Activated CD8-positive, alpha-beta memory T cell treated with anti-CD3 and anti-CD28 coated beads, Interleukin-2, amount 10 ng/mL, durations not matched to agents 7 days and 5 days (primary cell): Measurements from ENCODE around the gene PCDHGA7. TPM values are rescaled to one million over a fixed set of nuclear protein-coding genes. Genes with fewer than 3 reads are reported as not detected.
"Not testable (repeated sequence)": the region's sequence is repeated elsewhere in the genome, so short reads cannot be mapped to it uniquely, and the experiment has no call there.

Experiments used
- ATAC-seq: fragments of 150-1000 bp; cut with Tn5 transposase; one replicate; pipeline ENCODE4 v1.10.0; 2021; ENCODE audit warnings: moderate library complexity
- CTCF ChIA-PET: fragments of 350-600 bp; sonication (Branson Sonifier 250); formaldehyde crosslinking; loops from one replicate; lab custom pipeline; 2021; ENCODE audit warnings: antibody characterized with exemption; lab: Charles Lee
- DNase-seq: peaks from one replicate; pipeline ENCODE4 v3.0.0-alpha.2; 2020
- H3K27ac Mint-ChIP-seq: one replicate; pipeline ENCODE4 v1.8.0; 2021; ENCODE audit warnings: mild to moderate bottlenecking, mixed read lengths
- H3K27me3 Mint-ChIP-seq: one replicate; pipeline ENCODE4 v1.8.0; 2021; ENCODE audit warnings: mixed read lengths
- H3K36me3 Mint-ChIP-seq: one replicate; pipeline ENCODE4 v1.8.0; 2021; ENCODE audit warnings: mild to moderate bottlenecking, mixed read lengths
- H3K4me1 Mint-ChIP-seq: one replicate; pipeline ENCODE4 v1.8.0; 2021; ENCODE audit warnings: mixed read lengths
- H3K4me3 Mint-ChIP-seq: one replicate; pipeline ENCODE4 v1.8.0; 2021; ENCODE audit warnings: mild to moderate bottlenecking, moderate library complexity, mixed read lengths
- H3K9me3 Mint-ChIP-seq: one replicate; pipeline ENCODE4 v1.8.0; 2022; ENCODE audit warnings: low read depth, mixed read lengths
- total RNA-seq, 2 experiments: library from RNA; stranded (reverse); gene quantifications; one replicate each; pipeline ENCODE4 v1.2.3, GENCODE V29; 2021

Gene PCDHGA7
- under 1 TPM in 1 of 2 experiments, not detected in 1; 0.07 TPM for total RNA-seq

DNA sequence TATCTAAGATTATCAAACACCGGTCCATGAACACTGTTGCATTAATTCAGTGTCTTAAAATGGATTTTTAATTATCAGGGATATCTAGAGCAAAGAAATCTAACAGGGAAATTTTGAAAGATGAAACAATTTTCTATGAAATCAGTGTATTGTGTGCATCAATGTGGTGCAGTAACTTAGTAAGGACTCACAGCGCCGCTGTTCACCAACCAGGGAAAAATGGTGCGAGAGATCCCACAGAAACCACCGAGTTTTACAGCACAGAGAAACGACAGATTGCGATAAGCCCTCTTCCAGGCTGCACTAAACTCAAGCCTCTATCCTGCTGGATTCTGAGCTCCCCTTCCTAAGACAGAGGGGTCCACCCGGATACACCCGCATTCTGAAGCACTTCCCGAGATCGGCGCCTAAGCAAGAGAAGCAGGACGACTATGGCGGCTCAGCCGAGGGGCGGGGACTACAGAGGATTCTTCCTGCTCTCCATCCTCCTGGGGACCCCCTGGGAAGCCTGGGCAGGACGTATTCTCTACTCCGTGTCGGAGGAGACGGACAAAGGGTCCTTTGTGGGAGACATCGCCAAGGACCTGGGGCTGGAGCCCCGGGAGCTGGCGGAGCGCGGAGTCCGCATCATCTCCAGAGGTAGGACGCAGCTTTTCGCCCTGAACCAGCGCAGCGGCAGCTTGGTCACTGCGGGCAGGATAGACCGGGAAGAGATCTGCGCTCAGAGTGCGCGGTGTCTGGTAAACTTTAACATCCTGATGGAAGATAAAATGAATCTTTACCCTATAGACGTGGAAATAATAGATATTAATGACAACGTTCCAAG, at the start of gene PCDHGA7:
Gene PCDHGA7 (plus strand): TSS at position 274 of the 826 bp plus-strand sequence. CDS start 158 bp downstream, at position 432.
- Mint-ChIP-seq H3K4me1 (no peaks in the 10 kb centered on the region), H3K4me3 (no peak within 1 kb of the TSS), H3K27me3 (peaks cover 57% of the 10 kb centered on the region), H3K27ac (peak within 1 kb of the TSS; percentile 28), H3K36me3 (peaks cover 2% of the 10 kb centered on the region), H3K9me3 (peaks cover 7% of the 10 kb centered on the region)
- CTCF ChIA-PET, result interaction anchor here (0.9 kb wide), 1 partner anchor 13 kb away, joined by 3 read pairs; no protein-coding TSS in a partner anchor
- DNase-seq (no peak), ATAC-seq (no peak)

DNA sequence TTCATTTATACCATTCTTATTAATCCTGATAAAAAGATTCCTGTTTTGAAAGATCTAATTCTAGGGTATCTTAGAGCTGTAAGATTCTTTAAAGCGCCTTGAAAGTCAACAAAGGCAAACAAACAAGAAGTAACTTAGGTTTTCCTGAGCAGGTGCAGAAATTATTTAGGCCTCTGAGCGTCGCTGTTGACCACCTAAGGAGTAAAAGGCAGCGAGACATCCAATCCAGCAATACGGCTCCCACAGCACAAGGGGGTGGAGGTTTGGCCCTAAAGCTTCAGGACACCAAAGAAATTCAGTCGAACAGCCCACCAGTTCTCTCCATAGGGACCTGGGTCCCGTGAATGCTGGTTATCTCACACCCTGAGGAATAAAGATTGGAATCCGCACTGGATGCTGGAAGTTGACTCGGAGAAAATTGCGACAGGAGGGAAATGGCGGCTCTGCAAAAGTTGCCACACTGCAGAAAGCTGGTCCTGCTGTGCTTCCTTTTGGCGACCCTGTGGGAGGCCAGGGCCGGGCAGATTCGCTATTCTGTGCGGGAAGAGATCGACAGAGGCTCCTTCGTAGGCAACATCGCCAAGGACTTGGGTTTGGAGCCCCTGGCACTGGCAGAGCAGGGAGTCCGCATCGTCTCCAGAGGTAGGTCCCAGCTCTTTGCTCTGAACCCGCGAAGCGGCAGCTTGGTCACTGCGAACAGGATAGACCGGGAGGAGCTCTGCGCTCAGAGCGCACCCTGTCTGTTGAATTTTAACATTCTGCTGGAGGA, 43.8 kb upstream of the PCDHGA7 start, which contains the start of gene PCDHGA2:
Gene PCDHGA2 (plus strand): TSS at position 223 of the 769 bp plus-strand sequence.
- peaks cover 54% of the 10 kb centered on the region for H3K27me3 Mint-ChIP-seq
- ATAC-seq (no peak), DNase-seq (no peak)
- no peak within 1 kb of the TSS for H3K27ac Mint-ChIP-seq
- H3K4me1 Mint-ChIP-seq, result no peaks in the 10 kb centered on the region
- H3K4me3 Mint-ChIP-seq, result no peak within 1 kb of the TSS
- H3K9me3 Mint-ChIP-seq, result peaks cover 14% of the 10 kb centered on the region
- peaks cover 3% of the 10 kb centered on the region for H3K36me3 Mint-ChIP-seq
- CTCF ChIA-PET, result interaction anchor here (1.3 to 1.4 kb wide), 2 partner anchors 9 kb away, joined by 4 to 6 read pairs; partner anchors contain the start of gene PCDHGA1

DNA sequence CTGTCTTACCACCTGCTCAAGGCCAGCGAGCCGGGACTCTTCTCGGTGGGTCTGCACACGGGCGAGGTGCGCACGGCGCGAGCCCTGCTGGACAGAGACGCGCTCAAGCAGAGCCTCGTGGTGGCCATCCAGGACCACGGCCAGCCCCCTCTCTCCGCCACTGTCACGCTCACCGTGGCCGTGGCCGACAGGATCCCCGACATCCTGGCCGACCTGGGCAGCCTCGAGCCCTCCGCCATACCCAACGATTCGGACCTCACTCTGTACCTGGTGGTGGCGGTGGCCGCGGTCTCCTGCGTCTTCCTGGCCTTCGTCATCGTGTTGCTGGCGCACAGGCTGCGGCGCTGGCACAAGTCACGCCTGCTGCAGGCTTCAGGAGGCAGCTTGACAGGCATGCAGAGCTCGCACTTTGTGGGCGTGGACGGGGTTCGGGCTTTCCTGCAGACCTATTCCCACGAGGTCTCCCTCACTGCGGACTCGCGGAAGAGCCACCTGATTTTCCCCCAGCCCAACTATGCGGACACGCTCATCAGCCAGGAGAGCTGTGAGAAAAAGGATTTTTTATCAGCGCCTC, 41.7 kb upstream of the PCDHGA7 start:
- peaks cover 44% of the 10 kb centered on the region for H3K27me3 Mint-ChIP-seq
- H3K4me1 Mint-ChIP-seq, ATAC-seq, H3K9me3 Mint-ChIP-seq, H3K36me3 Mint-ChIP-seq, DNase-seq, H3K4me3 Mint-ChIP-seq, H3K27ac Mint-ChIP-seq: not testable (repeated sequence)
- CTCF ChIA-PET, result interaction anchor here (1.0 kb wide), 1 partner anchor 20 kb away, joined by 3 read pairs; the partner anchor contains the start of gene TAF7

DNA sequence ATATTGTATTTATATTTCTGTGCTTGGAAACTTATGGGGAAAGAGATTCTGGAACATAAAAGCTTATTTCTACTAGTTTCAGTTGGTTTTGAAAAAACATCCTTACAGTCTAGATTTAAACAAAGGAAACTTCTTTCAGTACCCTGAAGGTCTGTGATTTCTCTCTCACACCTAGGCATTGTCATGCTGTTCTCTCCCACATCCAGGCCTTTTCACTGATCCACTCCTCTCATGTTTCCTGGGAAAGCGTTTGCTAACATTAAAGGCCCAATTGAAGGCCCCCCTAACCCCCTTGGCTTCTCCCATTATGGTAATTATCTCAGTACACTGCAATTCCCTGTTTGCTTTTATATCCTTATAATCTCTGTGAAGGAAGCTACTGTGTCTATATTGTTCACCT, 39.8 kb upstream of the PCDHGA7 start:
- DNase-seq (no peak), ATAC-seq (no peak)
- no peaks in the 10 kb centered on the region for H3K4me1 Mint-ChIP-seq
- peaks cover 15% of the 10 kb centered on the region for H3K9me3 Mint-ChIP-seq
- H3K27me3 Mint-ChIP-seq, result peaks cover 35% of the 10 kb centered on the region
- no peak overlapping the region for H3K27ac Mint-ChIP-seq
- peaks cover 8% of the 10 kb centered on the region for H3K36me3 Mint-ChIP-seq
- no peak overlapping the region for H3K4me3 Mint-ChIP-seq
- CTCF ChIA-PET, result interaction anchor here (1.3 kb wide), 1 partner anchor 55 kb away, joined by 3 read pairs; the partner anchor contains the start of gene PCDHGB5

DNA sequence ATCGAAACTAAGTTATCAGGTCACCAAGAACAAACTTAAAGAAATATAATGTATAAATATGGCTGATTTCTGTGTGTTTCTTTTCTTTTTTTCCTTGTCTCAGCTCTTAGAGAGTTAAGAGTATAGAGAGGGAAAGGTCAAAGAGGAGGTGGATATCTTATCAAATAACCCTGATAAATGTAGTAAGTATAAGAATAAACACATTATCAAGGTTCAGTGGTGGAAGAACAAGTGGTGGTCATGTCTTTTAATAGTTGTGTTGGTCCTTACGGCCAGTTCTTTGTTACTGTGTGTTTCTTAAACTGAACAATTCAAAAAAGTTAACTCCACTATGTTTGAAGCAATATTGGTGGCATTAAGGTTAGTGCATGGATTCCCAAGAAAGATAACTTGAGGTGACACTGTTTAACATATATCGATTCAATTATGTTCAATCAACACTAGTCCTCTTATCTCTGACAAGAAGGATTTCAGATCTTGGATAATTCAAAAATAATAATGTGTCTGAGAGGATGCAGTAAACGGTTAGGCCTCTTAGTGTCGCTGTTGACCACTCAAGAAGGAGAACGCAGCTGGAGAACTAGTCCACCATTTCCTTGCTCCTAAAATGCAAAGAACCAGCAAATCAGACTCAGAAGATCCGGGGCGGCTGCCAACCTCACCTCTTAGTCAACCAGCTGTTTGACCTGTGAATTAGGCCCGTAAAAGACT, 39.1 kb upstream of the PCDHGA7 start, which contains the start of gene PCDHGA3:
Gene PCDHGA3 (plus strand): TSS at position 588 of the 711 bp plus-strand sequence. CDS start 205 bp downstream, outside the sequence.
- no peaks in the 10 kb centered on the region for H3K4me1 Mint-ChIP-seq
- no peak for ATAC-seq
- peak within 1 kb of the TSS; percentile 61 for H3K4me3 Mint-ChIP-seq
- peaks cover 8% of the 10 kb centered on the region for H3K36me3 Mint-ChIP-seq
- H3K27me3 Mint-ChIP-seq, result peaks cover 29% of the 10 kb centered on the region
- no peak for DNase-seq
- CTCF ChIA-PET, result interaction anchor here (1.0 to 2.2 kb wide), 9 partner anchors 12 to 182 kb away, joined by 3 to 6 read pairs (median 3); partner anchors contain the start of genes PCDHGA4 and PCDHGB5
- no peak within 1 kb of the TSS for H3K27ac Mint-ChIP-seq
- peaks cover 11% of the 10 kb centered on the region for H3K9me3 Mint-ChIP-seq

DNA sequence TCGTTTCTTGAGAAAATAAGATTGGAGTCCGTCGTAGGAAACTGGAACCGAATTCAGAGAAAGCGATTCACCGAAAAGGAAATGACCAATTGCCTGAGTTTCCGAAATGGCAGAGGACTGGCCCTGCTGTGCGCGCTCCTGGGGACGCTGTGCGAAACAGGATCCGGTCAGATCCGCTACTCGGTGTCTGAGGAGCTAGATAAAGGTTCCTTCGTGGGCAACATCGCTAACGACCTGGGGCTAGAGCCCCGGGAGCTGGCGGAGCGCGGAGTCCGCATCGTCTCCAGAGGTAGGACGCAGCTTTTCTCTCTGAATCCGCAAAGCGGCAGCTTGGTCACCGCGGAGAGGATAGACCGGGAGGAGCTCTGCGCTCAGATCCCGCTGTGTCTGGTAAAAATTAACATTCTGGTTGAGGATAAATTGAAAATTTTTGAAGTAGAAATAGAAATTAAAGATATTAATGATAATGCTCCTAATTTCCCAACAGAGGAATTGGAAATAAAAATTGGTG, 38.5 kb upstream of the PCDHGA7 start:
- Mint-ChIP-seq H3K4me3 (peak overlapping the region; percentile 61), H3K27me3 (peaks cover 23% of the 10 kb centered on the region), H3K36me3 (peaks cover 6% of the 10 kb centered on the region), H3K27ac (no peak overlapping the region), H3K4me1 (no peaks in the 10 kb centered on the region), H3K9me3 (peaks cover 11% of the 10 kb centered on the region)
- CTCF ChIA-PET, result interaction anchor here (1.0 to 2.2 kb wide), 11 partner anchors 9 to 181 kb away, joined by 3 to 6 read pairs (median 3); partner anchors contain the start of genes PCDHGA4, PCDHGB5 and PCDHGB6
- DNase-seq (no peak), ATAC-seq (no peak)

DNA sequence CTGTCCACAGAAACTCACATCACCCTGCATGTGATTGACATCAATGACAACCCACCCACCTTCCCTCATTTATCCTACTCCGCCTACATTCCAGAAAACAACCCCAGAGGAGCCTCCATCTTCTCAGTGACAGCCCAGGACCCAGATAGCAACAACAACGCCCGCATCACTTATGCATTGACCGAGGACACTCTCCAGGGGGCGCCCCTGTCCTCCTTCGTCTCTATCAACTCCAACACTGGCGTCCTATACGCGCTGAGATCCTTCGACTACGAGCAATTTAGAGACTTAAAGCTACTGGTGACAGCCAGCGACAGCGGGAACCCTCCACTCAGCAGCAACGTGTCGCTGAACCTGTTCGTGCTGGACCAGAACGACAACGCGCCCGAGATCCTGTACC, 37.2 kb upstream of the PCDHGA7 start:
- Mint-ChIP-seq H3K4me3 (no peak overlapping the region), H3K36me3 (peaks cover 6% of the 10 kb centered on the region), H3K4me1 (no peaks in the 10 kb centered on the region), H3K27ac (no peak overlapping the region), H3K9me3 (peaks cover 11% of the 10 kb centered on the region), H3K27me3 (peaks cover 18% of the 10 kb centered on the region)
- ATAC-seq (no peak), DNase-seq (no peak)
- CTCF ChIA-PET, result interaction anchor here (2.2 kb wide), 1 partner anchor 26 kb away, joined by 6 read pairs; no protein-coding TSS in a partner anchor

DNA sequence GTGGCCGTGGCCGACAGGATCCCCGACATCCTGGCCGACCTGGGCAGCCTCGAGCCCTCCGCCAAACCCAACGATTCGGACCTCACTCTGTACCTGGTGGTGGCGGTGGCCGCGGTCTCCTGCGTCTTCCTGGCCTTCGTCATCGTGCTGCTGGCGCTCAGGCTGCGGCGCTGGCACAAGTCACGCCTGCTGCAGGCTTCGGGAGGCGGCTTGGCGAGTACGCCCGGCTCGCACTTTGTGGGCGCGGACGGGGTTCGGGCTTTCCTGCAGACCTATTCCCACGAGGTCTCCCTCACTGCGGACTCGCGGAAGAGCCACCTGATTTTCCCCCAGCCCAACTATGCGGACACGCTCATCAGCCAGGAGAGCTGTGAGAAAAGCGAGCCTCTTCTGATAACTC, 36.5 kb upstream of the PCDHGA7 start:
- H3K4me3 Mint-ChIP-seq, H3K27ac Mint-ChIP-seq, H3K36me3 Mint-ChIP-seq, H3K4me1 Mint-ChIP-seq, CTCF ChIA-PET, DNase-seq, ATAC-seq: not testable (repeated sequence)
- Mint-ChIP-seq H3K27me3 (peaks cover 24% of the 10 kb centered on the region), H3K9me3 (peaks cover 11% of the 10 kb centered on the region)

DNA sequence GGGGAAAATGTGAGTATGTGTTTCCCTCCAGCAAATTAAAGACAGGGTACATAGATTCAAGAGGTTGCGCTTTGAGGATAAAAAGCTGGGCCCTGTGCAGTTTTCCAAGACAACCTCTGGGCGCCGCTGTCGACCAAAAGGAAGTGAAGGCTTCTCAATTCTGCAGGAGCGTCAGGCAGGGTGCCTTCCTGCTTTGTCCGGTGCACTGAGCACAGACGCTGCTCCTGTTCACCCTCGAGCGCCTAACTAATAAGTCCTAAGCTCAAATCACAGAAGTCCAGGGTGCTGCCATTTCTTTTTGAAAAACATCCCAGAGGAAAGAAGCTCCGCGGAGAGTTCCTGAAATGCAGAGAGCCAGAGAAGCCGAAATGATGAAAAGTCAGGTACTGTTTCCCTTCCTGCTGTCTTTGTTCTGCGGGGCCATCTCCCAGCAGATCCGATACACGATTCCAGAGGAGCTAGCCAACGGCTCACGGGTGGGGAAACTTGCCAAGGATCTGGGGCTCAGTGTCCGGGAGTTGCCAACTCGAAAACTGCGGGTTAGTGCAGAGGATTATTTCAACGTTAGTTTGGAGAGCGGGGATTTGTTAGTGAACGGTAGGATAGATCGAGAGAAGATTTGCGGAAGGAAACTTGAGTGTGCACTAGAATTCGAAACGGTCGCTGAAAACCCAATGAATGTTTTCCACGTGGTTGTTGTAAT, 32.5 kb upstream of the PCDHGA7 start, which contains the start of gene PCDHGB1:
Gene PCDHGB1 (plus strand): TSS at position 183 of the 703 bp plus-strand sequence. CDS start 162 bp downstream, at position 345.
- H3K36me3 Mint-ChIP-seq, result peaks cover 9% of the 10 kb centered on the region
- DNase-seq, result peak; percentile 58
- no peaks in the 10 kb centered on the region for H3K4me1 Mint-ChIP-seq
- CTCF ChIA-PET, result interaction anchor here (1.0 to 1.4 kb wide), 3 partner anchors 14 to 214 kb away, joined by 3 to 5 read pairs (median 3); partner anchors contain the start of genes PCDHGA10 and PCDHGA5
- peaks cover 23% of the 10 kb centered on the region for H3K27me3 Mint-ChIP-seq
- ATAC-seq, result no peak
- H3K4me3 Mint-ChIP-seq, result peak within 1 kb of the TSS; percentile 26
- peaks cover 13% of the 10 kb centered on the region for H3K9me3 Mint-ChIP-seq
- H3K27ac Mint-ChIP-seq, result no peak within 1 kb of the TSS

DNA sequence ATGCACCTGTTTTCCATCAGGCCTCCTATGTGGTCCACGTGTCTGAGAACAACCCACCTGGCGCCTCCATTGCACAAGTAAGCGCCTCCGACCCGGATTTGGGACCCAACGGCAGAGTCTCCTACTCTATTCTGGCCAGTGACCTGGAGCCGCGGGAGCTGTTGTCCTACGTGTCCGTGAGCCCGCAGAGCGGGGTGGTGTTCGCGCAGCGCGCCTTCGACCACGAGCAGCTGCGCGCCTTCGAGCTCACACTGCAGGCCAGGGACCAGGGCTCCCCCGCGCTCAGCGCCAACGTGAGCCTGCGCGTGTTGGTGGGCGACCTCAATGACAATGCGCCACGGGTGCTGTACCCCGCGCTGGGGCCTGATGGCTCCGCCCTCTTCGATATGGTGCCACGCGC, 31.0 kb upstream of the PCDHGA7 start:
- Mint-ChIP-seq H3K4me1 (no peaks in the 10 kb centered on the region), H3K4me3 (no peak overlapping the region), H3K27ac (no peak overlapping the region), H3K27me3 (peaks cover 37% of the 10 kb centered on the region), H3K36me3 (peaks cover 5% of the 10 kb centered on the region), H3K9me3 (peaks cover 17% of the 10 kb centered on the region)
- ATAC-seq (no peak), DNase-seq (no peak)
- CTCF ChIA-PET, result no interaction called here

DNA sequence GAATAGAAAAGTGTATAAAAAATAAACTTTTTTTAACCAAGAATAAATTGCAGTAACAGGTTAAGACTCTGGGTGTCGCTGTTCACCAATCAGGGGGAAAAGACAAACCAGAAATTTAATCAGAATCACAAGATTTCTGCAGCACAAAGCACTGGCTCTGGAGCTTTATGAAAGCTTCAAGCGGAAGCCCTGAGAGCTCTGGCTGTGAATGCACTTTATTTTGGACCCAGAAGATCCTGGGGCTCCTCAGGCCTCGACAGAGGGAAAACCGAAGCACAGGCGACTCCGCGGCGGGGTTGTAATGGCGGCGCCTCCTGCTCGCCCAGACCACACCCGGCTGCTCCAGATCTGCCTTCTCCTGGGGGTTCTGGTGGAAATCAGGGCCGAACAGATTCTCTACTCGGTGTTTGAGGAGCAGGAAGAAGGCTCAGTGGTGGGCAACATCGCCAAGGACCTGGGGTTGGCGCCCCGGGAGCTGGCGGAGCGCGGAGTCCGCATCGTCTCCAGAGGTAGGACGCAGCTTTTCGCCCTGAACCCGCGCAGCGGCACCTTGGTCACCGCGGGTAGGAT, 27.6 kb upstream of the PCDHGA7 start, which contains the start of gene PCDHGA4:
Gene PCDHGA4 (plus strand): TSS at position 122 of the 570 bp plus-strand sequence. CDS start 87 bp downstream, at position 209.
- ATAC-seq (no peak), DNase-seq (no peak)
- H3K4me3 Mint-ChIP-seq, result no peak within 1 kb of the TSS
- peaks cover 14% of the 10 kb centered on the region for H3K9me3 Mint-ChIP-seq
- CTCF ChIA-PET, result interaction anchor here (1.1 to 1.2 kb wide), 5 partner anchors 11 to 203 kb away, joined by 4 to 8 read pairs (median 4); partner anchors contain the start of genes PCDHGA1, PCDHGA11, PCDHGA3 and PCDHGB3
- H3K27me3 Mint-ChIP-seq, result peaks cover 47% of the 10 kb centered on the region
- peaks cover 2% of the 10 kb centered on the region for H3K4me1 Mint-ChIP-seq
- no peak within 1 kb of the TSS for H3K27ac Mint-ChIP-seq
- H3K36me3 Mint-ChIP-seq, result peaks cover 6% of the 10 kb centered on the region
